ENCODE measurements around the gene ERICH6B.

DNA sequence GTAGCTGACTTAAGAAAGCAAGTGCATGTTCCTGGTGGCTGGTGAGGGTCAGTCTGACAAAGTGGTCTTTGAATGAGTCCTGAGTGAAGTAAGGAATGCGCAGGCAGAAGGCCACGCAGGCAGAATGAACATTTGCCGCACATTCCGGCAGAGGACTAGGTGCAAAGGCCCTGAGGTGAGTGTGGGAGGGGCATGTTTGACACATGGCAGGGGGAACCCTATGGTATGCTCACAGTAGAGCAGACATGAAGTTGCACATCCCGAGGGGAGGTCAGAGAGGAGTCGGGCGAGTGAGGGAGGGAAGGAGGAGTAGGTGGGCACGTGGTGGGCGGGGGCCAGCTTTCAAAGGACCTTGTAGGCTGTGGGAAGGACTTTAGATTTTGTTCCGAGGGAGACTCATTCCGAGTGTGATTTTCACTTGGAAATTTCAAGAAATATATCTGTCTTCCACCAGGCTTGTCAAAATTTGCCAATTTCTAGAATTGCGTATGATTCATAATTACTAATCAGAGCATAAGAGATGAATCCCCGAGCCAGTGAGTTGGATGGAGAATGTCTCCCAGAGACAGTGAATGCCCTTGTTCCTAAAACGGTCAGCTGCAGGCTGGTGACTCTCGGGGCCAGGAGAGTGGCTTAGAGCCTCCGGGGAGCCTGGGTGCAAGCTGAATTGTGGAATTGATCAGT lies 40.3 kb downstream of the ERICH6B start:
- TF ChIP-seq POLR2A (IDR thresholded peaks at IDR 0.05; ENCODE audit: low read depth, low read length) (no peak), TAF1 (IDR thresholded peaks at IDR 0.05; ENCODE audit: borderline replicate concordance, low read depth, low read length) (no peak)

Measured in GM12892 (cell line).